ENCODE measurements around the gene PDS5B.

DNA sequence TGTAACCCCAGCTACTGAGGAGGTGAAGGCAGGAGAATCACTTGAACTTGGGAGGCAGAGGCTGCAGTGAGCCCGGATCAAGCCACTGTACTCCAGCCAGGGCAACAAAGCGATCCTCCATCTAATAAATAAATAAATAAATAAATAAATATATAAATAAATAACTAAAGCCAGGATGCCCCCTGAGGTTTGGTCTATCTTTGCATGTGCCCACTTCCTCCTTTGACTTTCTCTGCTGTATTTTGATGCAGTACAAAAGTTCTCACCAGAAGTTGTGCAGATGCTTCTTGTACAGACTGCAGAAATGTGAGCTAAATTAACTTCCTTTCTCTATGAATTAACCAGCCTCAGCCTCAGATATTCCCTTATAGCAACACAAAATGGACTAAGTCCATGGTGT lies 41.2 kb upstream of the PDS5B start:
- TF ChIP-seq, protein P1, sequence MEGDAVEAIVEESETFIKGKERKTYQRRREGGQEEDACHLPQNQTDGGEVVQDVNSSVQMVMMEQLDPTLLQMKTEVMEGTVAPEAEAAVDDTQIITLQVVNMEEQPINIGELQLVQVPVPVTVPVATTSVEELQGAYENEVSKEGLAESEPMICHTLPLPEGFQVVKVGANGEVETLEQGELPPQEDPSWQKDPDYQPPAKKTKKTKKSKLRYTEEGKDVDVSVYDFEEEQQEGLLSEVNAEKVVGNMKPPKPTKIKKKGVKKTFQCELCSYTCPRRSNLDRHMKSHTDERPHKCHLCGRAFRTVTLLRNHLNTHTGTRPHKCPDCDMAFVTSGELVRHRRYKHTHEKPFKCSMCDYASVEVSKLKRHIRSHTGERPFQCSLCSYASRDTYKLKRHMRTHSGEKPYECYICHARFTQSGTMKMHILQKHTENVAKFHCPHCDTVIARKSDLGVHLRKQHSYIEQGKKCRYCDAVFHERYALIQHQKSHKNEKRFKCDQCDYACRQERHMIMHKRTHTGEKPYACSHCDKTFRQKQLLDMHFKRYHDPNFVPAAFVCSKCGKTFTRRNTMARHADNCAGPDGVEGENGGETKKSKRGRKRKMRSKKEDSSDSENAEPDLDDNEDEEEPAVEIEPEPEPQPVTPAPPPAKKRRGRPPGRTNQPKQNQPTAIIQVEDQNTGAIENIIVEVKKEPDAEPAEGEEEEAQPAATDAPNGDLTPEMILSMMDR (IDR thresholded peaks at IDR 0.05; ENCODE audit: low read depth, low read length, missing input control) = no peak
- TF ChIP-seq SP1 (IDR thresholded peaks at IDR 0.05) = no peak
- TF ChIP-seq RAD21 (IDR thresholded peaks at IDR 0.05) = no peak
- TF ChIP-seq, protein P2, sequence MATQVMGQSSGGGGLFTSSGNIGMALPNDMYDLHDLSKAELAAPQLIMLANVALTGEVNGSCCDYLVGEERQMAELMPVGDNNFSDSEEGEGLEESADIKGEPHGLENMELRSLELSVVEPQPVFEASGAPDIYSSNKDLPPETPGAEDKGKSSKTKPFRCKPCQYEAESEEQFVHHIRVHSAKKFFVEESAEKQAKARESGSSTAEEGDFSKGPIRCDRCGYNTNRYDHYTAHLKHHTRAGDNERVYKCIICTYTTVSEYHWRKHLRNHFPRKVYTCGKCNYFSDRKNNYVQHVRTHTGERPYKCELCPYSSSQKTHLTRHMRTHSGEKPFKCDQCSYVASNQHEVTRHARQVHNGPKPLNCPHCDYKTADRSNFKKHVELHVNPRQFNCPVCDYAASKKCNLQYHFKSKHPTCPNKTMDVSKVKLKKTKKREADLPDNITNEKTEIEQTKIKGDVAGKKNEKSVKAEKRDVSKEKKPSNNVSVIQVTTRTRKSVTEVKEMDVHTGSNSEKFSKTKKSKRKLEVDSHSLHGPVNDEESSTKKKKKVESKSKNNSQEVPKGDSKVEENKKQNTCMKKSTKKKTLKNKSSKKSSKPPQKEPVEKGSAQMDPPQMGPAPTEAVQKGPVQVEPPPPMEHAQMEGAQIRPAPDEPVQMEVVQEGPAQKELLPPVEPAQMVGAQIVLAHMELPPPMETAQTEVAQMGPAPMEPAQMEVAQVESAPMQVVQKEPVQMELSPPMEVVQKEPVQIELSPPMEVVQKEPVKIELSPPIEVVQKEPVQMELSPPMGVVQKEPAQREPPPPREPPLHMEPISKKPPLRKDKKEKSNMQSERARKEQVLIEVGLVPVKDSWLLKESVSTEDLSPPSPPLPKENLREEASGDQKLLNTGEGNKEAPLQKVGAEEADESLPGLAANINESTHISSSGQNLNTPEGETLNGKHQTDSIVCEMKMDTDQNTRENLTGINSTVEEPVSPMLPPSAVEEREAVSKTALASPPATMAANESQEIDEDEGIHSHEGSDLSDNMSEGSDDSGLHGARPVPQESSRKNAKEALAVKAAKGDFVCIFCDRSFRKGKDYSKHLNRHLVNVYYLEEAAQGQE (IDR thresholded peaks at IDR 0.05) = no peak
- TF ChIP-seq GABPA (IDR thresholded peaks at IDR 0.05 in 1 of 2, conservative IDR thresholded peaks at IDR 0.05 in 1 of 2) = no peak
- TF ChIP-seq, protein P3, sequence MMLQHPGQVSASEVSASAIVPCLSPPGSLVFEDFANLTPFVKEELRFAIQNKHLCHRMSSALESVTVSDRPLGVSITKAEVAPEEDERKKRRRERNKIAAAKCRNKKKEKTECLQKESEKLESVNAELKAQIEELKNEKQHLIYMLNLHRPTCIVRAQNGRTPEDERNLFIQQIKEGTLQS (IDR thresholded peaks at IDR 0.05) = no peak
- no peak for TF ChIP-seq NR2F2 (IDR thresholded peaks at IDR 0.05)
- TF ChIP-seq YY1 (IDR thresholded peaks at IDR 0.05) = no peak

All from liver (tissue), 3 donors.